Measurements from ENCODE around the gene IL33. TPM values are rescaled to one million over a fixed set of nuclear protein-coding genes. Genes with fewer than 3 reads are reported as not detected.
A peak's percentile ranks its signal among the peaks of the same experiment; 100 is the strongest.

IL33 gene
- total RNA-seq, 2 donors from 2014 or later = 4.0 to 6.2 TPM

DNA sequence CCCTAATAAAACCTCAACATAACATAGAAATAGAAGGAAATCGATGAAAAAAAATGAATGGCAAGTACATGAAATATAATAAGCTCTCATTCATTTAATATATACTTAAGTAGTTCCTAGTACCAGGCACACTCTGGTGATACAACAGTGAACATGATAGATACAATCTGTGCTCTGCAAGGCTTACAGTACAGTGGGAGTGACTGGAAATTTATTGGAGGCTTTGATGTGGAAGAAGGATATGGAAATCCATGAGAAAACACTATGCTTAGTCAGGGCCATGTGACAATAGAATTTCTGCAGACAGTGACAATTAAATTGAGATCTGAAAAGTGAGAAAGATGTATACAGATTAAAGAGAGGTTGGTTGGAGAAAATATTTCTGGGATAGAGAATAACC lies 32.0 kb upstream of the IL33 start:
- WGBS, 2 donors = 76 to 85% methylated on average over 1 of the region's 1 CpG
- no peaks in the 10 kb centered on the region for H3K27me3 ChIP-seq
- no peak for ATAC-seq
- intact Hi-C loops (cut with DNase I) = no loop called here
- DNase-seq = no peak
- no peaks in the 10 kb centered on the region for H3K9me3 ChIP-seq
- TF ChIP-seq, protein P1, sequence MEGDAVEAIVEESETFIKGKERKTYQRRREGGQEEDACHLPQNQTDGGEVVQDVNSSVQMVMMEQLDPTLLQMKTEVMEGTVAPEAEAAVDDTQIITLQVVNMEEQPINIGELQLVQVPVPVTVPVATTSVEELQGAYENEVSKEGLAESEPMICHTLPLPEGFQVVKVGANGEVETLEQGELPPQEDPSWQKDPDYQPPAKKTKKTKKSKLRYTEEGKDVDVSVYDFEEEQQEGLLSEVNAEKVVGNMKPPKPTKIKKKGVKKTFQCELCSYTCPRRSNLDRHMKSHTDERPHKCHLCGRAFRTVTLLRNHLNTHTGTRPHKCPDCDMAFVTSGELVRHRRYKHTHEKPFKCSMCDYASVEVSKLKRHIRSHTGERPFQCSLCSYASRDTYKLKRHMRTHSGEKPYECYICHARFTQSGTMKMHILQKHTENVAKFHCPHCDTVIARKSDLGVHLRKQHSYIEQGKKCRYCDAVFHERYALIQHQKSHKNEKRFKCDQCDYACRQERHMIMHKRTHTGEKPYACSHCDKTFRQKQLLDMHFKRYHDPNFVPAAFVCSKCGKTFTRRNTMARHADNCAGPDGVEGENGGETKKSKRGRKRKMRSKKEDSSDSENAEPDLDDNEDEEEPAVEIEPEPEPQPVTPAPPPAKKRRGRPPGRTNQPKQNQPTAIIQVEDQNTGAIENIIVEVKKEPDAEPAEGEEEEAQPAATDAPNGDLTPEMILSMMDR (IDR thresholded peaks at IDR 0.05) = no peak
- no peak for TF ChIP-seq POLR2A (IDR thresholded peaks at IDR 0.05)
- H3K4me3 ChIP-seq = no peak overlapping the region
- H3K4me1 ChIP-seq = no peaks in the 10 kb centered on the region
- H3K27ac ChIP-seq = no peak overlapping the region
- H3K36me3 ChIP-seq (replicated peaks in 1 of 2; ENCODE audit: insufficient read depth in 1 of 2, low read depth in 2 of 2) = no peaks in the 10 kb centered on the region

DNA sequence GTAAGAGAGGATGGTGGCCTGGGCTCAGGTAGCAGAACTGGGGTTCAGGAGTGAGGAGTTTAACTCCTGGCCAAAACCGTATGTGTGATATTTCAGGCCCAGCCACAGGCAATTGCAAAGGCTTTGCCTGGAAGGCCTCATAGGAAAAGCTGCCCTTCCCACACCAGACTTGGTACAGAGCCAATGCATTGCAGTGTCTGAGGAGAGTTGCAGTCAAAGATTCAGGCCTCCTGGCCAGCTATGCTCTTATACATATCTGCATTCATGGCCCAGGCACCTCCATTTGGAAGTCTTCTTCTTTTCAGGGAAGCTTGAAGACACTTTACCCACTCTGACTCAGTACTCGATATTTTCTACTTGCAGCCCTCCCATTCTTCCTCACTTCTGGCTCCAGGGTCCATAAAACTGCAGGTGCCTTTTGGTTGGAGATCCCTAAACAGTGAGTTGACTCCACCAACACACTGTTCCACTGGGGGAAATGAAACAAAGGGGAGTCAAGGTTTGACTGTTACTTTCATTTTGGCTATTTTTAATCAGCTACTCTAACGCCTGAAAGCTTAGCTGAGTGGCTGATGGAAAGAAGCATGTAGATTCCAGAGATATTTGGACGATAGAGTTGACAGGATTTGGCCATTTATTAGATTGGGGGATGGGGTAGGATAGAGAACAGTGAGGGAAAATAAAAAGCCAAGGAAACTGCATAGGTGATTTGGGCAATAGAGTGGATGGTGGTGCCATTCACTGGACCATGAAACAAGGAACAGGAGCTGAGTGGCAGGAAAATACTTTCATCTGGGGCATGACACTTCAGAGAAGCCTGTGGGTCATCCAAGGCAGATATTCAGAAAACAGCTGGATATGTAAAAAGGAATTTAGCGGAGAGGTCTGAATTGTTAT lies 30.6 kb upstream of the IL33 start:
- intact Hi-C loops (cut with DNase I) = no loop called here
- Histone ChIP-seq H3K27me3 (no peaks in the 10 kb centered on the region), H3K4me1 (no peaks in the 10 kb centered on the region), H3K4me3 (no peak overlapping the region), H3K9me3 (no peaks in the 10 kb centered on the region), H3K36me3 (replicated peaks in 1 of 2; ENCODE audit: insufficient read depth in 1 of 2, low read depth in 2 of 2) (no peaks in the 10 kb centered on the region), H3K27ac (no peak overlapping the region)
- TF ChIP-seq POLR2A (IDR thresholded peaks at IDR 0.05) = no peak
- TF ChIP-seq, protein P1 (IDR thresholded peaks at IDR 0.05) = no peak
- DNase-seq = peak in 3 of 4 donors; percentile 13 to 49 (median 25)
- ATAC-seq = no peak
- WGBS, 2 donors = 57 to 68% methylated on average over 5 of the region's 5 CpGs

DNA sequence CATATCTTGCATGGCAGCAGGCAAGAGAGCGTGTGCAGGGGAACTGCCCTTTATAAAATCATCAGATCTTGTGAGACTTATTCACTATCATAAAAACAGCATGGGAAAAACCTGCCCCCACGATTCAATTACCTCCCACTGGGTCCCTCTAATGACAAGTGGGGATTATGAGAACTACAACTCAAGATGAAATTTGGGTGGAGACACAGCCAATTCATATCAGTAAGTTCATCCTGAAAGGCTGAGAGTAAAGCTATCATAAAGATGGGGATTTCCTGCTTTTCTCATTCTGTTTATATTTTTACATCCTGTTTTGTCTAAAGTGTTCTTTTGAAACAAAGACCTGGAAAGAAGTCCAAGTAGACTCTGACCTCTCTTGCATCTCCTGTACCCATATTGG lies 28.9 kb upstream of the IL33 start:
- H3K36me3 ChIP-seq (replicated peaks in 1 of 2; ENCODE audit: insufficient read depth in 1 of 2, low read depth in 2 of 2) = no peaks in the 10 kb centered on the region
- no peak overlapping the region for H3K4me3 ChIP-seq
- H3K9me3 ChIP-seq = no peaks in the 10 kb centered on the region
- intact Hi-C loops (cut with DNase I) = no loop called here
- no peaks in the 10 kb centered on the region for H3K4me1 ChIP-seq
- no peak for TF ChIP-seq POLR2A (IDR thresholded peaks at IDR 0.05)
- TF ChIP-seq, protein P1 (IDR thresholded peaks at IDR 0.05) = no peak
- DNase-seq = no peak
- ATAC-seq = no peak
- 77 to 84% methylated on average over 2 of the region's 2 CpGs for WGBS, 2 donors
- no peak overlapping the region for H3K27ac ChIP-seq
- no peaks in the 10 kb centered on the region for H3K27me3 ChIP-seq

DNA sequence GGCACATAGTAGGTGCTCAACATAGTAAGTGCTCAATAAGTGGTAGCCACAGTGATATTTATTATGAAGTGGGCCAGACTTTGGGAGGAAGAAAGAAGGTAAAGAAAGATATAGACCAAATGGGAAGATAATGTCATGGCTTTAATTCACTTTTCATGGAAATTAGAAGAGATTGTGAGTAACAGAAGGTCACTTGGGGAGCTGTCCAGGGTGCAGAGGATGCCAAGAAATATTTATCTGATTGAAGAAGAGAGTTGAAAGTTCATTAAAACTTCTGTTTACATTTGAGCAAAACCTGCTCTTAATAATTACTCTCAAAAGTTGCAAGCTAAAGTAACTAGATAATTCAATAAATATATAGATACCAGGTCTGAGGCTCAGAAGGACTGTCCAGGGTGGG lies 28.3 kb upstream of the IL33 start:
- no peak for ATAC-seq
- Histone ChIP-seq H3K4me1 (no peaks in the 10 kb centered on the region), H3K9me3 (no peaks in the 10 kb centered on the region), H3K27ac (no peak overlapping the region), H3K27me3 (no peaks in the 10 kb centered on the region), H3K36me3 (replicated peaks in 1 of 2; ENCODE audit: insufficient read depth in 1 of 2, low read depth in 2 of 2) (no peaks in the 10 kb centered on the region), H3K4me3 (no peak overlapping the region)
- no peak for DNase-seq
- intact Hi-C loops (cut with DNase I) = no loop called here
- TF ChIP-seq POLR2A (IDR thresholded peaks at IDR 0.05) = no peak
- TF ChIP-seq, protein P1 (IDR thresholded peaks at IDR 0.05) = no peak

DNA sequence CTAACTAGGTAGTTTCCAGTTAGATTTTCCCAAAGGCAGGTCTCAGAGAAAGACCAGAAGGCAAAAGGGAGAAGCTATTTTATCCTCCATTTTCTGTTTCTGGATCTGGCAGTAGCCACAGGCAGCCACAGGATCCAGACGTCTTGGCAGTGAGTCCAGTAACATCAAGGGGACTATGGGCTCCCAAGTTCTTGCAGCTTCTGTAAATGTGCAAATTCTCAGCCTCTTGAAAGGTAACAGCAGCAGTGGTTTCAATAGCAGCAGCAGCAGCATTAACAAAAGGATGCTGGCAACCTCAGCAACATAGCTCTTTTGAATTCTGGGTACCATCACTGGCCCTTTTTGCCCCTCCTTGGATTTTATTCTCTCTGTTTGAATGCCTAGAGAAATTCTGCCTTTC lies 27.1 kb upstream of the IL33 start:
- TF ChIP-seq, protein P1 (IDR thresholded peaks at IDR 0.05) = no peak
- Histone ChIP-seq H3K9me3 (no peaks in the 10 kb centered on the region), H3K27me3 (no peaks in the 10 kb centered on the region), H3K4me3 (no peak overlapping the region), H3K36me3 (replicated peaks in 1 of 2; ENCODE audit: insufficient read depth in 1 of 2, low read depth in 2 of 2) (no peaks in the 10 kb centered on the region), H3K4me1 (no peaks in the 10 kb centered on the region), H3K27ac (no peak overlapping the region)
- DNase-seq (no peak), ATAC-seq (no peak)
- 33 to 56% methylated on average over 1 of the region's 1 CpG for WGBS, 2 donors
- intact Hi-C loops (cut with DNase I) = no loop called here

Data from body of pancreas (tissue), 4 donors.